K562 (cell line): Measurements from ENCODE around the gene SH3TC1. TPM values are rescaled to one million over a fixed set of nuclear protein-coding genes. Genes with fewer than 3 reads are reported as not detected.

Experiments
- ATAC-seq: fragments of 200-7000 bp; cut with Tn5 transposase; 3 replicates; pipeline ENCODE4 v1.9.1; 2020; ENCODE audit warnings: moderate library complexity
- BruUV-seq: library from RNA; stranded (reverse); fragments of 400-500 nt; replicated peaks from 2 replicates; lab custom pipeline; 2021; lab: Mats Ljungman, UMichigan
- CTCF ChIA-PET: fragments of 300-600 bp; formaldehyde crosslinking; extraction: SDS; loops from one replicate; lab custom pipeline; 2021; ENCODE audit warnings: low intra/inter-chr PET ratio; lab: Yijun Ruan, JAX
- POLR2A ChIA-PET: fragments of 300-600, 350-650 bp; sonication (Branson Sonifier 250); formaldehyde crosslinking; extraction: SDS; loops from one replicate; lab custom pipeline; 2021; ENCODE audit warnings: antibody characterized with exemption, inconsistent platforms; lab: Yijun Ruan, JAX
- DNase-seq, 4 experiments: peaks; one replicate each; pipeline versions ENCODE4 v3.0.0 to v3.0.0-alpha.2; 2011 to 2018; ENCODE audit warnings: low spot score in 3 of 4, mixed read lengths in 3 of 4; ENCODE audit errors: extremely low read depth in 1 of 4
- FAIRE-seq: peaks from 2 replicates; lab custom pipeline; 2011; peaks lifted over from hg19 to GRCh38; lab: Jason Lieb, UNC
- H2AFZ ChIP-seq: 2 replicates; pipeline ENCODE4 v1.6.0; 2011; ENCODE audit warnings: low read depth, low read length, control low read depth, inconsistent platforms
- H3K27ac ChIP-seq: fragments of 200-600 bp; 3 replicates; pipeline ENCODE4 v1.8.0; 2011; ENCODE audit warnings: low read depth, mild to moderate bottlenecking, control low read depth, inconsistent platforms, low read length, moderate library complexity, mixed read lengths; ENCODE audit errors: extremely low read depth
- H3K27me3 ChIP-seq, 2 experiments: fragments of 300-600 bp in 1 of 2; 2 replicates in 1 of 2; 3 replicates in 1 of 2; pipeline versions ENCODE4 v1.6.0 to v1.8.0; 2011; ENCODE audit warnings: inconsistent platforms in 2 of 2, low read length in 2 of 2, mild to moderate bottlenecking in 1 of 2, mixed read lengths in 1 of 2, moderate library complexity in 1 of 2; ENCODE audit not compliant: control insufficient read depth in 2 of 2, insufficient read depth in 2 of 2
- H3K36me3 ChIP-seq: fragments of 300-600 bp; 3 replicates; pipeline ENCODE4 v1.8.0; 2011; ENCODE audit warnings: mild to moderate bottlenecking, low read length, inconsistent platforms; ENCODE audit not compliant: control insufficient read depth, insufficient read depth
- H3K4me1 ChIP-seq, 2 experiments: fragments of 200-600 bp in 1 of 2; replicated peaks in 1 of 2; 2 replicates in 1 of 2; 3 replicates in 1 of 2; pipeline versions ENCODE4 v1.5.1 to v1.8.0; 2011; ENCODE audit warnings: inconsistent platforms in 2 of 2, low read length in 2 of 2, mild to moderate bottlenecking in 1 of 2, mixed read lengths in 1 of 2, moderate library complexity in 1 of 2; ENCODE audit not compliant: control insufficient read depth in 2 of 2, insufficient read depth in 2 of 2
- H3K4me2 ChIP-seq: 2 replicates; pipeline ENCODE4 v1.6.1; 2011; ENCODE audit warnings: low read length, control low read depth, inconsistent platforms, mixed read lengths; ENCODE audit not compliant: insufficient read depth
- H3K4me3 ChIP-seq: fragments of 200-600 bp; sonication (generic), shearing (Covaris generic); 2 replicates; pipeline ENCODE4 v1.5.1; 2016; ENCODE audit warnings: control low read depth, inconsistent platforms
- H3K79me2 ChIP-seq: fragments of 200-600 bp; 3 replicates; pipeline ENCODE4 v1.8.0; 2011; ENCODE audit warnings: low read length, inconsistent platforms; ENCODE audit not compliant: control insufficient read depth, insufficient read depth
- H3K9ac ChIP-seq, 2 experiments: 2 replicates each; pipeline versions ENCODE4 v1.6.0 to v1.6.1; 2011; ENCODE audit warnings: low read depth in 2 of 2, low read length in 2 of 2, control low read depth in 1 of 2, inconsistent platforms in 1 of 2, mild to moderate bottlenecking in 1 of 2, mixed read lengths in 1 of 2; ENCODE audit not compliant: insufficient read depth in 1 of 2
- H3K9me1 ChIP-seq: one replicate; pipeline ENCODE4 v1.6.0; 2011; ENCODE audit warnings: inconsistent platforms, mild to moderate bottlenecking, low read length, moderate library complexity; ENCODE audit not compliant: control insufficient read depth, insufficient read depth
- H3K9me3 ChIP-seq: replicated peaks from 2 replicates; pipeline ENCODE4 v1.5.1; 2011; ENCODE audit warnings: low read depth, low read length, inconsistent platforms; ENCODE audit not compliant: control insufficient read depth, insufficient read depth
- H4K20me1 ChIP-seq: replicated peaks from 2 replicates; pipeline ENCODE4 v1.6.1; 2011; ENCODE audit warnings: low read length, inconsistent platforms, mixed read lengths; ENCODE audit not compliant: control insufficient read depth, insufficient read depth
- CBX3 ChIP-seq, 2 experiments: IDR thresholded peaks; 1 replicate in 1 of 2; 2 replicates in 1 of 2; pipeline ENCODE4 v1.6.1; 2012; ENCODE audit warnings: inconsistent platforms in 2 of 2, low read length in 2 of 2, borderline replicate concordance in 1 of 2, control low read depth in 1 of 2
- CREB3 ChIP-seq: fragments of 450-650 bp; conservative IDR thresholded peaks from 2 replicates; pipeline ENCODE4 v1.6.1; 2016; ENCODE audit warnings: missing genetic modification characterization, low read depth, mild to moderate bottlenecking, missing compliant biosample characterization, moderate library complexity
- HDAC1 ChIP-seq, 2 experiments: fragments of 450-650 bp; IDR thresholded peaks; 2 replicates each; pipeline ENCODE4 v1.6.1; 2016 to 2017; ENCODE audit warnings: inconsistent platforms in 1 of 2, mild to moderate bottlenecking in 1 of 2, moderate library complexity in 1 of 2
- IFI16 ChIP-seq: fragments of 250-450 bp; sonication (Bioruptor Pico); IDR thresholded peaks from 2 replicates; pipeline ENCODE4 v2.1.2; 2022; ENCODE audit warnings: mild to moderate bottlenecking, inconsistent platforms
- SMAD2 ChIP-seq: fragments of 150-350 bp; IDR thresholded peaks from 2 replicates; pipeline ENCODE4 v1.6.1; 2014; ENCODE audit warnings: low read depth, mild to moderate bottlenecking, low read length
- TAL1 ChIP-seq: fragments of 450-650 bp; IDR thresholded peaks from 2 replicates; pipeline ENCODE4 v1.6.1; 2016; ENCODE audit warnings: mild to moderate bottlenecking
- ZBTB7A ChIP-seq: IDR thresholded peaks from 2 replicates; pipeline ENCODE4 v1.6.1; 2011; ENCODE audit warnings: low read depth, mild to moderate bottlenecking, low read length, moderate library complexity, borderline replicate concordance; ENCODE audit not compliant: control insufficient read depth
- ZNF140 ChIP-seq: fragments of 250-450 bp; sonication (Bioruptor Pico); IDR thresholded peaks from 2 replicates; pipeline ENCODE4 v1.8.0; 2021; ENCODE audit warnings: moderate library complexity, mild to moderate bottlenecking, inconsistent platforms
- ZNF280B ChIP-seq: fragments of 250-450 bp; sonication (Bioruptor Pico); IDR thresholded peaks from 2 replicates; pipeline ENCODE4 v1.5.1; 2021; ENCODE audit warnings: mild to moderate bottlenecking
- ZNF431 ChIP-seq: sonication (generic); formaldehyde crosslinking; IDR thresholded peaks from 2 replicates; pipeline ENCODE4 v1.8.0; 2022; ENCODE audit warnings: mild to moderate bottlenecking, missing genetic modification reagents
- WGBS: fragments of 100-300 bp; shearing (Covaris generic); methylation state at CpG from one replicate; pipeline ENCODE4 v1.1.6; 2016; ENCODE audit warnings: low coverage, mixed read lengths; ENCODE audit not compliant: insufficient coverage; ENCODE audit errors: missing lambda C conversion rate; 5-methylcytosine and 5-hydroxymethylcytosine counted together
- in situ Hi-C: fragments of 300-500 bp; cut with MboI; formaldehyde crosslinking; loops from 4 replicates; pipeline ENCODE4 v1.15.0; 2018; ENCODE audit warnings: inconsistent platforms, mixed read lengths
- intact Hi-C: fragments of 100-400 bp; cut with micrococcal nuclease; formaldehyde crosslinking; loops from 2 replicates; pipeline ENCODE4 v1.14.2; 2022
- polyA plus RNA-seq, 8 experiments: library from polyadenylated mRNA; depleted of rRNA in 4 of 8; stranded (reverse) in 5 of 8; unstranded in 3 of 8; fragments of >200 nt; fragmentation: Nextera tagmentation in 2 of 8; fragmentation: Illumina TruSeq in 1 of 8; extraction: Ambion mirVana in 2 of 8; extraction: Trizol in 1 of 8; gene quantifications; 2 replicates each; pipeline versions ENCODE4 v1.2.1 to v1.2.3, GENCODE V29; 2011 to 2014; ENCODE audit warnings: inconsistent platforms in 1 of 8, missing spikeins in 1 of 8
- total RNA-seq, 7 experiments: library from RNA; depleted of rRNA in 6 of 7; stranded (reverse); fragments of >200 nt in 6 of 7; fragmentation: Illumina TruSeq in 2 of 7; extraction: Trizol in 2 of 7; gene quantifications; 2 replicates each; pipeline versions ENCODE4 v1.2.1 to v1.2.3, GENCODE V29; 2011 to 2021; ENCODE audit warnings: low replicate concordance in 1 of 7

Gene SH3TC1
- total and polyA plus RNA-seq, 9 of the 15 experiments (the other 6 are each of a cell fraction or from before 2014, with no cell fraction given), result 0.04 to 2.1 (median 0.48) TPM; not detected in 1

DNA sequence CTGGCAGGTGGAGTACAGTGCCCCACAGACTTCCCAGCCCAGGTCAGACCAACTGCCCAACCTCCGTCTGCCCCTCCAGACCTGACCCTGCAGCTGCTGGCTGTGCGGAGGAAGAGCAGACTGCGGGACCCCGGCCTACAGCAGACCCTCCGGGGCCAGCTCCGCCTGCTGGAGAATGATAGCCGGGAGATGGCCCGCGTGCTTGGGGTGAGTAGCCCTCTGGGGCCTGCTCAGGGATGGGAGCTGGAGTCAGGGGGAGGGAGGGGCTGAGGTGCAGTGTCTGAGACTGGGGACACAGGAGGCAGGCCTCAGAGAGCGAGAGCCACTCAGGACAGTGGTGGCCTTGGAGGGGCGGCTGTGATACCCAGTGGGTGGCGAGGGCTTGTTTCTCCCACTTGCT, 13.5 kb downstream of the SH3TC1 start (continued):
- TF ChIP-seq CREB3, result no peak
- TF ChIP-seq HDAC1 (IDR thresholded peaks at IDR 0.05), result no peak
- TF ChIP-seq ZNF431 (CRISPR knock-in tag), result no peak

- no TSS peak for BruUV-seq
- no peak for TF ChIP-seq ZNF280B (CRISPR knock-in tag)
- TF ChIP-seq ZNF140 (CRISPR knock-in tag), result no peak
- TF ChIP-seq CBX3 (IDR thresholded peaks at IDR 0.05; ENCODE audit: borderline replicate concordance in 1 of 2, low read length in 2 of 2), result no peak
- no peak for TF ChIP-seq TAL1
- TF ChIP-seq SMAD2, result no peak
- no peak for TF ChIP-seq IFI16 (CRISPR knock-in tag)
- no peak for TF ChIP-seq ZBTB7A
- TF ChIP-seq, all 486 proteins: peak for 0
- WGBS, result 6% methylated on average over 7 of the region's 7 CpGs
- H3K9me1 ChIP-seq, result no peaks in the 10 kb centered on the region
- peaks cover 15 to 86% of the 10 kb centered on the region in 2 experiments; a peak in 4 of 5 replicates for H3K27me3 ChIP-seq
- DNase-seq, result no peak
- H2AFZ ChIP-seq, result no peak overlapping the region
- H3K4me2 ChIP-seq, result no peak overlapping the region
- CTCF ChIA-PET, result no interaction called here
- FAIRE-seq, result no peak
- intact Hi-C loops (no loop called here), in situ Hi-C loops (no loop called here)
- no peak for ATAC-seq
- peaks cover 24% of the 10 kb centered on the region for H4K20me1 ChIP-seq
- peaks cover 0 to 14% of the 10 kb centered on the region in 2 experiments; a peak in 2 of 5 replicates for H3K4me1 ChIP-seq
- H3K9me3 ChIP-seq, result no peaks in the 10 kb centered on the region
- H3K4me3 ChIP-seq, result no peak overlapping the region
- no peak overlapping the region for H3K9ac ChIP-seq
- no peaks in the 10 kb centered on the region for H3K36me3 ChIP-seq
- POLR2A ChIA-PET, result interaction anchor here (0.7 to 1.4 kb wide), 3 partner anchors 15 to 374 kb away, joined by 3 to 5 read pairs (median 3); partner anchors contain the start of gene SH3TC1
- H3K27ac ChIP-seq, result no peak overlapping the region
- no peaks in the 10 kb centered on the region for H3K79me2 ChIP-seq
These were observed 14.0 kb downstream of the SH3TC1 start for GRCh38 chr4:8213121-8213520.
